Neutrophil (primary cell): ENCODE data around the gene ZP4.

Experiments used
- H3K27ac ChIP-seq: fragments of 200-600 bp; sonication (generic); 2 replicates; pipeline ENCODE4 v1.5.1; 2016; ENCODE audit warnings: mild to moderate bottlenecking, moderate library complexity
- H3K27me3 ChIP-seq: fragments of 200-600 bp; sonication (generic); 2 replicates; pipeline ENCODE4 v1.6.0; 2016; ENCODE audit warnings: mild to moderate bottlenecking
- H3K36me3 ChIP-seq: fragments of 200-600 bp; sonication (generic); 2 replicates; pipeline ENCODE4 v1.5.1; 2017
- H3K4me1 ChIP-seq, 2 experiments: fragments of 200-600 bp in 1 of 2; sonication (generic) in 1 of 2; 1 replicate in 1 of 2; 2 replicates in 1 of 2; pipeline versions ENCODE4 v1.5.1 to v1.6.1; 2013 to 2016; ENCODE audit warnings: low read depth in 1 of 2, low read length in 1 of 2, mild to moderate bottlenecking in 1 of 2, moderate library complexity in 1 of 2; ENCODE audit not compliant: control insufficient read depth in 1 of 2, insufficient read depth in 1 of 2
- H3K4me3 ChIP-seq, 2 experiments: fragments of 200-600 bp in 1 of 2; sonication (generic) in 1 of 2; 1 replicate in 1 of 2; 2 replicates in 1 of 2; pipeline ENCODE4 v1.5.1; 2013 to 2016; ENCODE audit warnings: low read depth in 1 of 2, low read length in 1 of 2, mild to moderate bottlenecking in 1 of 2, moderate library complexity in 1 of 2
- H3K9me3 ChIP-seq: fragments of 200-600 bp; sonication (generic); 2 replicates; pipeline ENCODE4 v1.5.1; 2016
- CTCF ChIP-seq: fragments of 200-600 bp; sonication (generic); IDR thresholded peaks from 2 replicates; pipeline ENCODE4 v1.5.1; 2016; ENCODE audit warnings: antibody characterized with exemption

ZP4 gene

GRCh38 chr1:237902960-237903743 is 12.4 kb upstream of the ZP4 start:
- H3K27me3 ChIP-seq: no peaks in the 10 kb centered on the region
- H3K4me3 ChIP-seq: no peak overlapping the region
- no peaks in the 10 kb centered on the region for H3K9me3 ChIP-seq
- H3K36me3 ChIP-seq: no peaks in the 10 kb centered on the region
- no peak overlapping the region for H3K27ac ChIP-seq
- no peak for TF ChIP-seq CTCF
- no peaks in the 10 kb centered on the region for H3K4me1 ChIP-seq

- no peak for TF ChIP-seq CTCF
- Histone ChIP-seq H3K27ac (no peak overlapping the region), H3K9me3 (no peaks in the 10 kb centered on the region), H3K27me3 (no peaks in the 10 kb centered on the region), H3K36me3 (no peaks in the 10 kb centered on the region), H3K4me3 (no peak overlapping the region), H3K4me1 (no peaks in the 10 kb centered on the region)
Observed at GRCh38 chr1:237901299-237901934, 10.7 kb upstream of the ZP4 start.

- no peaks in the 10 kb centered on the region for H3K9me3 ChIP-seq
- H3K4me3 ChIP-seq: no peak overlapping the region
- no peak overlapping the region for H3K27ac ChIP-seq
- no peaks in the 10 kb centered on the region for H3K36me3 ChIP-seq
- no peaks in the 10 kb centered on the region for H3K27me3 ChIP-seq
- no peaks in the 10 kb centered on the region for H3K4me1 ChIP-seq
- no peak for TF ChIP-seq CTCF
Observed at GRCh38 chr1:237895630-237896029, 4.9 kb upstream of the ZP4 start.

DNA sequence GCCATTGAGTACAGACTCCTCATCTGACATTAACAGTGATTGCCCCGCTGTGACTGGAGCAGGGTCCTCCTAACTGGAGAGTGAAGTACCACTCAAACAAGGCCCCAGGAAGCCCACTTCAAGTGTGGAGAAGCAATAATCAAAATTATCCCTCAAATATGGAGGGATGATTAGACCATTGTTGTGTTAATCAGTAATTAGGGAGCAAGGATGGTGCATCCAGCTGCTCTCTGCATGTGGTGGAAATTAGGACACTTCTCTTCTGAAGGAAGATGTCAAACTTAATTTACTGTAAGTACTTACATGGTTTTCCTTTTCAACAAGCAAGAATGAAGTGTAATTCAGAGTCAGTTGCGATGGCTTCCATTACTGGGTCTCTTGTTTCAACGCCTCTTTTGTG is 3.4 kb upstream of the ZP4 start:
- no peak for TF ChIP-seq CTCF
- no peaks in the 10 kb centered on the region for H3K36me3 ChIP-seq

DNA sequence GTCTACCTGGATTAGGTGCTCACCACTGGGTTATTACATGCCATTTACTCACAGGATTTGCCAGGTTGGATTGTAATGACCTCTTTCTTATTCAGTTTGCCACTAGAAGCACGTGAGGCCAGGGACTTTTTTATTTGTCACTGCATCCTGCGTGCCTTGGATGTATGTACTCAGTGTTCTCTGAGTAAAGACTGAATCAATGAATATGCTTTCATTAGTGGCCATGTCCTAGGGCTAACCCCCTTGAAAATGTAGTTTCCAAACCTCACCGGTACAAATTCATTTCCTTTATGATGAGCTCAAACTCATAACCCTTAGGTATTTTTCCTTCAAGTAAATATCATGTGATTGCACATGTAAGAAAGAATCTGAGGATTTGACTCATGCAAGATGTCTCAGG is 1.3 kb upstream of the ZP4 start:
- Histone ChIP-seq H3K4me3 (no peak overlapping the region), H3K27me3 (no peaks in the 10 kb centered on the region), H3K27ac (no peak overlapping the region), H3K36me3 (no peaks in the 10 kb centered on the region), H3K9me3 (no peaks in the 10 kb centered on the region), H3K4me1 (no peaks in the 10 kb centered on the region)
- TF ChIP-seq CTCF: no peak

More for the DNA sequence above, 3.4 kb upstream of the ZP4 start:
- no peaks in the 10 kb centered on the region for H3K9me3 ChIP-seq
- H3K27ac ChIP-seq: no peak overlapping the region
- H3K4me3 ChIP-seq: no peak overlapping the region
- H3K4me1 ChIP-seq: no peaks in the 10 kb centered on the region
- H3K27me3 ChIP-seq: no peaks in the 10 kb centered on the region
